A673 (cell line): ENCODE measurements around the gene LPCAT1.

ENCODE experiments used
- CTCF ChIP-seq: fragments of 300-800, 200-600 bp; sonication (generic); conservative IDR thresholded peaks from 2 replicates; pipeline ENCODE4 v1.5.1; 2017; ENCODE audit warnings: low read depth, mild to moderate bottlenecking, antibody characterized with exemption, low read length, moderate library complexity, mixed read lengths
- EZH2 ChIP-seq: fragments of 200-600 bp; sonication (generic); IDR thresholded peaks from 2 replicates; pipeline ENCODE4 v1.6.1; 2017; ENCODE audit warnings: borderline replicate concordance, low read depth, mild to moderate bottlenecking, mixed read lengths, antibody characterized with exemption, low read length; ENCODE audit not compliant: poor library complexity, severe bottlenecking

- no peak for TF ChIP-seq CTCF
- TF ChIP-seq EZH2: no peak
Measured at GRCh38 chr5:1413611-1414241, 110.0 kb downstream of the LPCAT1 start.
